ENCODE results near the gene MYO15A.

DNA sequence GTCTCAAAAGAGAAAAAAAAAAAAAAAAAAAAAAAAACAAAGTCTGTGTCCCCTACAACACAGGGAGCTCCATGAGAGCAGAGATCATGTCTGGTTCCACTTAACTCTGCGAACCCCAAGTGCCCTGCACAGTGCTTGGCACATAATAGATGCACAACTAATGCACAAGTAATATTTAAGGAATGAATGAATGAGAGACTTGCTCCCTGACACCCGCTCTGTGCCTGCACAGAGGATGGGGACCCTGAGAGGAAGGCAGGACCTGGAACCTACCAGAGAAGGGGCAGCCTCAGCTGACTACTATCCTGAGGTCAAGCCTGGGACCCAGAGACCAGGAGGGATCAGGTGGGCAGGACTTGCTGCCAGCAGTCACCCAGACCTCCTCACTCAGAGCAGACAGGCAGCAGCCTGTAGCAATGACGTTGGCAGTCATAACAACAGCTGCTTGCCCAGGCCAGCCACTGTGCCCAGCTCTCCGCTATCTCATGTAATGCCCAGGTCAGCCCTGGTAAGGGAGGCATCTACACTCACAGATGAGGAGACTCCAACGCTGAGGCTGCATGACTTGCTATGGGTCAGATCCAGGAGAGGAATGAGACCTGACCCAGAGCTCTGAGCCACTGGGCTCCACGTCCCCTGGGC, 2.9 kb downstream of the MYO15A start:
- TF ChIP-seq, protein P1, sequence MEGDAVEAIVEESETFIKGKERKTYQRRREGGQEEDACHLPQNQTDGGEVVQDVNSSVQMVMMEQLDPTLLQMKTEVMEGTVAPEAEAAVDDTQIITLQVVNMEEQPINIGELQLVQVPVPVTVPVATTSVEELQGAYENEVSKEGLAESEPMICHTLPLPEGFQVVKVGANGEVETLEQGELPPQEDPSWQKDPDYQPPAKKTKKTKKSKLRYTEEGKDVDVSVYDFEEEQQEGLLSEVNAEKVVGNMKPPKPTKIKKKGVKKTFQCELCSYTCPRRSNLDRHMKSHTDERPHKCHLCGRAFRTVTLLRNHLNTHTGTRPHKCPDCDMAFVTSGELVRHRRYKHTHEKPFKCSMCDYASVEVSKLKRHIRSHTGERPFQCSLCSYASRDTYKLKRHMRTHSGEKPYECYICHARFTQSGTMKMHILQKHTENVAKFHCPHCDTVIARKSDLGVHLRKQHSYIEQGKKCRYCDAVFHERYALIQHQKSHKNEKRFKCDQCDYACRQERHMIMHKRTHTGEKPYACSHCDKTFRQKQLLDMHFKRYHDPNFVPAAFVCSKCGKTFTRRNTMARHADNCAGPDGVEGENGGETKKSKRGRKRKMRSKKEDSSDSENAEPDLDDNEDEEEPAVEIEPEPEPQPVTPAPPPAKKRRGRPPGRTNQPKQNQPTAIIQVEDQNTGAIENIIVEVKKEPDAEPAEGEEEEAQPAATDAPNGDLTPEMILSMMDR (conservative IDR thresholded peaks at IDR 0.05; ENCODE audit: low read depth, low read length): no peak
- no peak for TF ChIP-seq EZH2 (IDR thresholded peaks at IDR 0.05; ENCODE audit: borderline replicate concordance, low read depth, low read length, poor library complexity, severe bottlenecking)
